GM23338 (cell line): ENCODE measurements around the gene NSMCE1. TPM values are rescaled to one million over a fixed set of nuclear protein-coding genes. Genes with fewer than 3 reads are reported as not detected.

Source experiments
- ATAC-seq: fragments of 200-7000 bp; cut with Tn5 transposase; 3 replicates; pipeline ENCODE4 v1.9.1; 2020
- DNase-seq: peaks from one replicate; pipeline ENCODE4 v3.0.0-alpha.2; 2015; ENCODE audit warnings: low spot score
- H2AFZ ChIP-seq: fragments of 200-600 bp; sonication (generic); 2 replicates; pipeline ENCODE4 v1.8.0; 2016; ENCODE audit warnings: antibody characterized with exemption, mild to moderate bottlenecking, moderate library complexity
- H3F3A ChIP-seq: fragments of 200-600 bp; sonication (generic); replicated peaks from 2 replicates; pipeline ENCODE4 v1.8.0; 2017; ENCODE audit warnings: antibody characterized with exemption, mixed run types, low read depth
- H3K27ac ChIP-seq: fragments of 200-600 bp; sonication (generic); 2 replicates; pipeline ENCODE4 v1.6.1; 2016; ENCODE audit warnings: low read depth
- H3K27me3 ChIP-seq: fragments of 200-600 bp; sonication (generic); 2 replicates; pipeline ENCODE4 v1.8.0; 2016; ENCODE audit warnings: mild to moderate bottlenecking, mixed run types, moderate library complexity; ENCODE audit not compliant: insufficient read depth
- H3K36me3 ChIP-seq: fragments of 200-600 bp; sonication (generic); 2 replicates; pipeline ENCODE4 v1.8.0; 2016; ENCODE audit warnings: mild to moderate bottlenecking; ENCODE audit not compliant: insufficient read depth
- H3K4me1 ChIP-seq: fragments of 200-600 bp; sonication (generic); 2 replicates; pipeline ENCODE4 v1.8.0; 2016; ENCODE audit warnings: mild to moderate bottlenecking, moderate library complexity; ENCODE audit not compliant: insufficient read depth
- H3K4me2 ChIP-seq: fragments of 200-600 bp; sonication (generic); 2 replicates; pipeline ENCODE4 v1.7.1; 2017; ENCODE audit warnings: mixed run types
- H3K4me3 ChIP-seq: fragments of 200-600 bp; sonication (generic); 2 replicates; pipeline ENCODE4 v1.6.1; 2016; ENCODE audit warnings: mixed run types
- H3K79me2 ChIP-seq: fragments of 200-600 bp; sonication (generic); replicated peaks from 2 replicates; pipeline ENCODE4 v1.8.0; 2017; ENCODE audit warnings: mild to moderate bottlenecking; ENCODE audit not compliant: insufficient read depth
- H3K9me2 ChIP-seq: fragments of 200-600 bp; sonication (generic); 2 replicates; pipeline ENCODE4 v1.8.0; 2017; ENCODE audit not compliant: insufficient read depth
- H4K20me1 ChIP-seq: fragments of 200-600 bp; sonication (generic); replicated peaks from 2 replicates; pipeline ENCODE4 v1.8.0; 2017; ENCODE audit warnings: mild to moderate bottlenecking; ENCODE audit not compliant: insufficient read depth
- H3K27ac Mint-ChIP-seq: 2 replicates; pipeline ENCODE4 v1.8.0; 2020; ENCODE audit warnings: inconsistent platforms, mild to moderate bottlenecking, moderate library complexity, mixed read lengths
- H3K27me3 Mint-ChIP-seq: 3 replicates; pipeline ENCODE4 v1.8.0; 2022; ENCODE audit warnings: low read depth, mild to moderate bottlenecking, moderate library complexity, mixed read lengths, inconsistent platforms; ENCODE audit not compliant: insufficient read depth, poor library complexity
- H3K36me3 Mint-ChIP-seq: 3 replicates; pipeline ENCODE4 v1.8.0; 2021; ENCODE audit warnings: low read depth, mild to moderate bottlenecking, inconsistent platforms, moderate library complexity, mixed read lengths
- H3K4me1 Mint-ChIP-seq: 3 replicates; pipeline ENCODE4 v1.8.0; 2020; ENCODE audit warnings: mild to moderate bottlenecking, inconsistent platforms, mixed read lengths
- H3K4me3 Mint-ChIP-seq: 3 replicates; pipeline ENCODE4 v1.8.0; 2021; ENCODE audit warnings: moderate library complexity, mild to moderate bottlenecking, inconsistent platforms, mixed read lengths
- H3K9me3 Mint-ChIP-seq: 3 replicates; pipeline ENCODE4 v1.8.0; 2020; ENCODE audit warnings: moderate library complexity, mild to moderate bottlenecking, inconsistent platforms, mixed read lengths
- CREB1 ChIP-seq: fragments of 250-450 bp; sonication (Bioruptor Pico); IDR thresholded peaks from 2 replicates; pipeline ENCODE4 v1.5.0; 2020; ENCODE audit warnings: low read depth, mild to moderate bottlenecking, moderate library complexity
- EZH2 ChIP-seq: fragments of 200-600 bp; sonication (generic); IDR thresholded peaks from one replicate; pipeline ENCODE4 v1.8.0; 2017; ENCODE audit warnings: antibody characterized with exemption, mild to moderate bottlenecking, low read depth; ENCODE audit not compliant: unreplicated experiment
- EZH2phosphoT487 ChIP-seq: fragments of 200-600 bp; sonication (generic); IDR thresholded peaks from one replicate; pipeline ENCODE4 v1.8.1; 2018; ENCODE audit warnings: antibody characterized with exemption; ENCODE audit not compliant: unreplicated experiment
- JUNB ChIP-seq: IDR thresholded peaks from one replicate; pipeline ENCODE4 v1.6.1; 2016; ENCODE audit warnings: antibody characterized with exemption; ENCODE audit not compliant: unreplicated experiment
- POLR2AphosphoS5 ChIP-seq: IDR thresholded peaks from 2 replicates; pipeline ENCODE4 v1.6.1; 2016; ENCODE audit warnings: antibody characterized with exemption, low read depth
- STAT1 ChIP-seq: IDR thresholded peaks from one replicate; pipeline ENCODE4 v1.6.1; 2016; ENCODE audit warnings: antibody characterized with exemption; ENCODE audit not compliant: unreplicated experiment
- ZNF114 ChIP-seq: fragments of 250-450 bp; sonication (Bioruptor Pico); IDR thresholded peaks from 2 replicates; pipeline ENCODE4 v1.5.0; 2020; ENCODE audit warnings: mild to moderate bottlenecking, moderate library complexity
- ZNF462 ChIP-seq: fragments of 250-450 bp; sonication (Bioruptor Pico); IDR thresholded peaks from 2 replicates; pipeline ENCODE4 v1.5.0; 2020; ENCODE audit warnings: mild to moderate bottlenecking, moderate library complexity
- polyA plus RNA-seq: library from polyadenylated mRNA; unstranded; fragments of >200 nt; fragmentation: Nextera tagmentation; extraction: Ambion mirVana; gene quantifications from 2 replicates; pipeline ENCODE4 v1.2.1, GENCODE V29; 2016
- total RNA-seq: library from RNA; depleted of rRNA; stranded (reverse); fragments of >200 nt; shearing (Covaris generic); gene quantifications from 2 replicates; pipeline ENCODE4 v1.2.3, GENCODE V29; 2014
- TF ChIP-seq, protein P1 (sequence below): IDR thresholded peaks from 2 replicates; pipeline ENCODE4 v1.6.1; 2016; ENCODE audit warnings: antibody characterized with exemption
- TF ChIP-seq, protein P2 (sequence below), 2 experiments: fragments of 200-600 bp in 1 of 2; sonication (generic) in 1 of 2; conservative IDR thresholded peaks; 2 replicates each; pipeline versions ENCODE4 v1.5.1 to v1.6.1; 2016 to 2017; ENCODE audit warnings: antibody characterized with exemption in 2 of 2, low read depth in 2 of 2, mild to moderate bottlenecking in 2 of 2, moderate library complexity in 1 of 2

Gene NSMCE1
- total and polyA plus RNA-seq, 2 experiments from 2014 or later = 30.6 to 50.8 TPM

GRCh38 chr16:27293343-27293742 is 24.8 kb upstream of the NSMCE1 start:
- ATAC-seq = no peak
- H4K20me1 ChIP-seq = no peaks in the 10 kb centered on the region
- Mint-ChIP-seq H3K36me3 (no peaks in the 10 kb centered on the region), H3K27me3 (peaks cover 1% of the 10 kb centered on the region), H3K4me1 (no peaks in the 10 kb centered on the region), H3K9me3 (no peaks in the 10 kb centered on the region; the same call in 2 of the 3 replicates), H3K4me3 (no peak overlapping the region), H3K27ac (no peak overlapping the region)
- H3K27me3 ChIP-seq = no peaks in the 10 kb centered on the region
- H2AFZ ChIP-seq = no peak overlapping the region
- H3K4me3 ChIP-seq = no peak overlapping the region
- no peaks in the 10 kb centered on the region for H3K79me2 ChIP-seq
- no peaks in the 10 kb centered on the region for H3K4me1 ChIP-seq
- no peak overlapping the region for H3K27ac ChIP-seq
- H3F3A ChIP-seq = no peaks in the 10 kb centered on the region
- no peak for DNase-seq
- no peak overlapping the region for H3K4me2 ChIP-seq
- H3K9me2 ChIP-seq = no peaks in the 10 kb centered on the region
- H3K36me3 ChIP-seq = no peaks in the 10 kb centered on the region
- TF ChIP-seq STAT1 = no peak

- Mint-ChIP-seq H3K27me3 (peaks cover 5% of the 10 kb centered on the region), H3K9me3 (peaks cover 3% of the 10 kb centered on the region; the same call in 1 of the 3 replicates), H3K36me3 (peaks cover 3% of the 10 kb centered on the region; the same call in 1 of the 3 replicates), H3K4me1 (no peaks in the 10 kb centered on the region), H3K4me3 (no peak overlapping the region), H3K27ac (no peak overlapping the region)
- Histone ChIP-seq H3K4me1 (no peaks in the 10 kb centered on the region), H3K4me2 (no peak overlapping the region), H3F3A (no peaks in the 10 kb centered on the region), H3K9me2 (no peaks in the 10 kb centered on the region), H2AFZ (no peak overlapping the region), H3K27ac (no peak overlapping the region), H3K36me3 (no peaks in the 10 kb centered on the region), H3K27me3 (no peaks in the 10 kb centered on the region), H3K79me2 (no peaks in the 10 kb centered on the region), H4K20me1 (no peaks in the 10 kb centered on the region), H3K4me3 (no peak overlapping the region)
- DNase-seq (no peak), ATAC-seq (no peak)
- TF ChIP-seq, protein P1, sequence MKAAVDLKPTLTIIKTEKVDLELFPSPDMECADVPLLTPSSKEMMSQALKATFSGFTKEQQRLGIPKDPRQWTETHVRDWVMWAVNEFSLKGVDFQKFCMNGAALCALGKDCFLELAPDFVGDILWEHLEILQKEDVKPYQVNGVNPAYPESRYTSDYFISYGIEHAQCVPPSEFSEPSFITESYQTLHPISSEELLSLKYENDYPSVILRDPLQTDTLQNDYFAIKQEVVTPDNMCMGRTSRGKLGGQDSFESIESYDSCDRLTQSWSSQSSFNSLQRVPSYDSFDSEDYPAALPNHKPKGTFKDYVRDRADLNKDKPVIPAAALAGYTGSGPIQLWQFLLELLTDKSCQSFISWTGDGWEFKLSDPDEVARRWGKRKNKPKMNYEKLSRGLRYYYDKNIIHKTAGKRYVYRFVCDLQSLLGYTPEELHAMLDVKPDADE = no peak
- TF ChIP-seq POLR2AphosphoS5 (no peak), JUNB (no peak), ZNF114 (CRISPR knock-in tag) (no peak), EZH2 (no peak), CREB1 (CRISPR knock-in tag) (no peak), STAT1 (no peak), ZNF462 (CRISPR knock-in tag) (no peak), EZH2phosphoT487 (no peak)
- TF ChIP-seq, protein P2, sequence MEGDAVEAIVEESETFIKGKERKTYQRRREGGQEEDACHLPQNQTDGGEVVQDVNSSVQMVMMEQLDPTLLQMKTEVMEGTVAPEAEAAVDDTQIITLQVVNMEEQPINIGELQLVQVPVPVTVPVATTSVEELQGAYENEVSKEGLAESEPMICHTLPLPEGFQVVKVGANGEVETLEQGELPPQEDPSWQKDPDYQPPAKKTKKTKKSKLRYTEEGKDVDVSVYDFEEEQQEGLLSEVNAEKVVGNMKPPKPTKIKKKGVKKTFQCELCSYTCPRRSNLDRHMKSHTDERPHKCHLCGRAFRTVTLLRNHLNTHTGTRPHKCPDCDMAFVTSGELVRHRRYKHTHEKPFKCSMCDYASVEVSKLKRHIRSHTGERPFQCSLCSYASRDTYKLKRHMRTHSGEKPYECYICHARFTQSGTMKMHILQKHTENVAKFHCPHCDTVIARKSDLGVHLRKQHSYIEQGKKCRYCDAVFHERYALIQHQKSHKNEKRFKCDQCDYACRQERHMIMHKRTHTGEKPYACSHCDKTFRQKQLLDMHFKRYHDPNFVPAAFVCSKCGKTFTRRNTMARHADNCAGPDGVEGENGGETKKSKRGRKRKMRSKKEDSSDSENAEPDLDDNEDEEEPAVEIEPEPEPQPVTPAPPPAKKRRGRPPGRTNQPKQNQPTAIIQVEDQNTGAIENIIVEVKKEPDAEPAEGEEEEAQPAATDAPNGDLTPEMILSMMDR (conservative IDR thresholded peaks at IDR 0.05; ENCODE audit: low read depth in 2 of 2) = no peak
Observed at GRCh38 chr16:27291722-27292240, 23.2 kb upstream of the NSMCE1 start.
